HG02798 (cell line): Measurements from ENCODE around the gene ENO3.
"Not testable (repeated sequence)": the region's sequence is repeated elsewhere in the genome, so short reads cannot be mapped to it uniquely, and the experiment has no call there.

Experiments
- ATAC-seq: cut with Tn5 transposase; IDR thresholded peaks from one replicate; pipeline ENCODE4 v1.9.1; 2021; ENCODE audit warnings: mild to moderate bottlenecking; ENCODE audit not compliant: unreplicated experiment, poor library complexity

ENO3 gene

GRCh38 chr17:4950746-4951204 is at the start of gene ENO3:
TSS of gene ENO3 (plus strand) at chr17:4951119. CDS start at chr17:4951830, 711 bp downstream.
- ATAC-seq: no peak

GRCh38 chr17:4901648-4902344 is 49.1 kb upstream of the ENO3 start:
- no peak for ATAC-seq

- no peak for ATAC-seq
These were observed 48.4 kb upstream of the ENO3 start for GRCh38 chr17:4902540-4902939.

- no peak for ATAC-seq
These were observed 47.7 kb upstream of the ENO3 start, which contains the start of gene CHRNE for GRCh38 chr17:4903051-4903818. TSS of gene CHRNE (minus strand) at chr17:4903098. CDS start at chr17:4903063, 35 bp downstream.

- not testable (repeated sequence) for ATAC-seq
These were observed 44.3 kb upstream of the ENO3 start for GRCh38 chr17:4906642-4907041.

GRCh38 chr17:4908301-4908700 is 42.6 kb upstream of the ENO3 start:
- ATAC-seq: no peak

DNA sequence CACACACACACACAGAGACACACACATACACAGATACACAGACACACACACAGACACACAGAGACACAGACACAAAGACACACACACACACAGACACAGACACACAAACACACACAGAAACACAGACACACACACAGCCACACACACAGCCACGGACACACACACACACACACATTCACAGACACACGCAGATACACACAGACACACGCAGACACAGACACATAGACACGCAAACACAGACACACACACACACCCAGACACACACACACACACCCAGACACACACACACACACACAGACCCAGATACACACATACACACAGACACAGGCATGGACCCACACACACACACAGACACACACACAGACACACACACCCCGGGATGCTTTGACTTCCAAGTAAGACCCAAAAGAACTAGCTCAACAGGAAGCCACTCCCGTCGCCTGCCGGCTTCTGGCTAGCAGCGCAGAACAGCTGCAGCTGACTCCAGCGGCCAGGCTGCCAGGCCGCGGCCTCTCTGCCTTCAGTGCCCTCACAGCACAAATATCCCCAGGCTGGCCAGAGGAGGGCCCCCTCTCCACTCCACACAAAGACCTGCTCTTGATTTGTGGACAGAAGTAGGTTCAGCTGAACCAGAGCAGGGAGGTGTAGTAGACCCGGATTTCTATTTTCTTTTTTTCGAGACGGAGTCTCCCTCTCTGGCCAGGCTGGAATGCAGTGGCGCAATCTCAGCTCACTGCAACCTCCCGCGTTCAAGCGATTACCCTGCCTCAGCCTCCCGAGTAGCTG is 42.0 kb upstream of the ENO3 start:
- ATAC-seq: no peak

- no peak for ATAC-seq
These were observed 36.9 kb upstream of the ENO3 start for GRCh38 chr17:4913994-4914393.

GRCh38 chr17:4914551-4914950 is 36.4 kb upstream of the ENO3 start:
- not testable (repeated sequence) for ATAC-seq

DNA sequence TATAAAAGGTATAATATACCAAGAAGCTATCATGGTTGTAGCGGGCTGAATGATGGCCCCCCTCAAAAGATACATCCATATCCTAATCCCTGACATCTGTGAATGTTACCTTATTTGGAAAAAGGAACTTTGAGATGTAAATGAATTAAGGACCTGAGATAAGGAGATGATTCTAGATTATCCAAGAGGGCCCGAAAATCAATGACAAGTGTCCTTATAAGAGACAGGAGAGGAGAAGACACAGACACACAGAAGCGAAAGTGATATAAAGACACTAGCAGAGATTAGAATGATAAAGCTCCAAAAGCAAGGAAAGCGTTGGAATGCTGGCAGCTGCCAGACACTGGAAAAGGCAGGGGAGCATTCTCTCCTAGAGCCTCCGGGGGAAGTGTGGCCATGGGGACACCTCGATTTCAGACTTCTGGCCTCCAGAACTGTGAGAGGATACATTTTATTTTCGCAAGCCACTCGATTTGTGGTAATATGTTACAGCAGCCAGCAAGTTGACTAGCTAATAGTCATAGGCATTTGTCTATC is 31.3 kb upstream of the ENO3 start:
- ATAC-seq: no peak

DNA sequence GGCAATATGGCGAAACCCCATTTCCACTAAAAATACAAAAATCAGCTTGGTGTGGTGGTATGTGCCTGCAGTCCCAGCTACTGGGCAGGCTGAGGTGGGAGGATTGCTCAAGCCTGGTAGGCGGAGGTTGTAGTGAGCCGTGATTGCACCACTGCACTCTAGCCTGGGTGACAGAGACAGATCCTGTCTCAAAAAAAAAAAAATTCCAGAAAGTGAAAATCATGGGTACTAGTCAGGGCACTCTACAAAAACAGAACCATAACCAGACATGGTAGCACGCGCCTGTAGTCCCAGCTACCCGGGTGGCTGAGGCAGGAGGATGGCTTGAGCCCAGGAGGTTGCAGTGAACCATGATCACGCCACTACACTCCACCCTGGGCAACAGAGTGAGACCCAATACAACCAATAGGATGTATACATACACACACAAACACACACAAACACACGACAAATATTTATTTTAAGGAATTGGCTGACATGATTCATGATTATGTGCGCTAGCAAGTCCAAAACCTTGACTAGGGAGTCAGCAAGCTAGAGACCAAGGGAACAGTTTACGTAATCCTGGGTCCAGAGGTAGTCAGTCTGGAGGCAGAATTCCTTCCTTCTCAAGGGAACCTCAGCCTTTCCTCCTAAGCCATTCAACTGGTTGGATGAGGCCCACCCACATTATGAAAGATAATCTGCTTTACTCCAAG is 30.4 kb upstream of the ENO3 start:
- no peak for ATAC-seq

- no peak for ATAC-seq
These were observed 29.6 kb upstream of the ENO3 start for GRCh38 chr17:4921320-4921719.

DNA sequence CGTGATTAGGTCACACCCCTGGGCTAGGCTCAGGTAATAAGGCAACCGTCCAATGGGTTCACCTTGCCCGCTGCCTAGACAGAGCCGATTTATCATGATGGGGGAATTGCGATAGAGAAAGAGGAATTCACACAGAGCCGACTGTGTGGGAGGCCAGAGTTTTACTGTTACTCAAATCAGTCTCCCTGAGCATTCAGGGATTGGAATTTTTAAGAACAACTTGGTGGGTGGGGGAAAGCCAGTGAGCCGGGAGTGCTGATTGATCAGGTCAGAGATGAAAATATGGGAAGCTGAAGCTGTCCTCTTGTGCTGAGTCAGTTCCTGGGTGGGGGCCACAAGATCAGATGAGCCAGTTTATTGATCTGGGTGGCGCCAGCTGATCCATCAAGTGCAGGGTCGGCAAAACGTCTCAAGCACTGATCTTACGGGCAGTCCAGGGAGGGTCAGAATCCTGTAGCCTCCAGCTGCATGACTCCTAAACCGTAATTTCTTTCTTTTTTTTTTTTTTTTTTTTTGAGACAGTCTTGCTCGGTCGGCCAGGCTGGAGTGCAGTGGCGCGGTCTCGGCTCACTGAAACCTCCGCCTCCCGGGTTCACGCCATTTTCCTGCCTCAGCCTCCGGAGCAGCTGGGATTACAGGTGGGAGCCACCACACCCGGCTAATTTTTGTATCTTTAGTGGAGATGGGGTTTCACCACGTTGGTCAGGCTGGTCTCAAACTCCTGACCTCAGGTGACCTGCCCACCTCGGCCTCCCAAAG is 24.2 kb upstream of the ENO3 start:
- ATAC-seq: not testable (repeated sequence)

DNA sequence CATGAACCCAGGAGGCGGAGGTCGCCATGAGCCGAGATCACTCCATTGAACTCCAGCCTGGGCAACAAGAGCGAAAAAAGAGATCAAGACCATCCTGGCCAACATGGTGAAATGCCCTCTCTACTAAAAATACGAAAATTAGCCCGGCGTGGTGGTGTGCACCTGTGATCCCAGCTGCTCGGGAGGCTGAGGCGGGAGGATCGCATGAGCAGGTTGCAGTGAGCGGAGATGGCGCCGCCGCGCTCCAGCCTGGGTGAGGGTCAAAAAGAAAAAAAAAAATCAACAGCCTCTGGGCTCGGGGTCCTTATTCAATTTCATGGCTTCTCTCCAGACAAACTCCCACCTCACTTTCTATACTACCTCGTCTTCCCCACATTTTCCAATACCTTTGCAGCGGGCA is 22.0 kb upstream of the ENO3 start:
- no peak for ATAC-seq

GRCh38 chr17:4931963-4932362 is 19.0 kb upstream of the ENO3 start, which contains the start of gene GP1BA:
TSS of gene GP1BA (plus strand) at chr17:4932277. CDS start at chr17:4932605, 328 bp downstream.
- no peak for ATAC-seq

GRCh38 chr17:4932756-4933155 is 18.2 kb upstream of the ENO3 start:
- no peak for ATAC-seq

DNA sequence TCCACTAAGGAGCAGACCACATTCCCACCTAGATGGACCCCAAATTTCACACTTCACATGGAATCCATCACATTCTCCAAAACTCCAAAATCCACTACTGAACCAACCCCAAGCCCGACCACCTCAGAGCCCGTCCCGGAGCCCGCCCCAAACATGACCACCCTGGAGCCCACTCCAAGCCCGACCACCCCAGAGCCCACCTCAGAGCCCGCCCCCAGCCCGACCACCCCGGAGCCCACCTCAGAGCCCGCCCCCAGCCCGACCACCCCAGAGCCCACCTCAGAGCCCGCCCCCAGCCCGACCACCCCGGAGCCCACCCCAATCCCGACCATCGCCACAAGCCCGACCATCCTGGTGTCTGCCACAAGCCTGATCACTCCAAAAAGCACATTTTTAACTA is 17.3 kb upstream of the ENO3 start:
- no peak for ATAC-seq

DNA sequence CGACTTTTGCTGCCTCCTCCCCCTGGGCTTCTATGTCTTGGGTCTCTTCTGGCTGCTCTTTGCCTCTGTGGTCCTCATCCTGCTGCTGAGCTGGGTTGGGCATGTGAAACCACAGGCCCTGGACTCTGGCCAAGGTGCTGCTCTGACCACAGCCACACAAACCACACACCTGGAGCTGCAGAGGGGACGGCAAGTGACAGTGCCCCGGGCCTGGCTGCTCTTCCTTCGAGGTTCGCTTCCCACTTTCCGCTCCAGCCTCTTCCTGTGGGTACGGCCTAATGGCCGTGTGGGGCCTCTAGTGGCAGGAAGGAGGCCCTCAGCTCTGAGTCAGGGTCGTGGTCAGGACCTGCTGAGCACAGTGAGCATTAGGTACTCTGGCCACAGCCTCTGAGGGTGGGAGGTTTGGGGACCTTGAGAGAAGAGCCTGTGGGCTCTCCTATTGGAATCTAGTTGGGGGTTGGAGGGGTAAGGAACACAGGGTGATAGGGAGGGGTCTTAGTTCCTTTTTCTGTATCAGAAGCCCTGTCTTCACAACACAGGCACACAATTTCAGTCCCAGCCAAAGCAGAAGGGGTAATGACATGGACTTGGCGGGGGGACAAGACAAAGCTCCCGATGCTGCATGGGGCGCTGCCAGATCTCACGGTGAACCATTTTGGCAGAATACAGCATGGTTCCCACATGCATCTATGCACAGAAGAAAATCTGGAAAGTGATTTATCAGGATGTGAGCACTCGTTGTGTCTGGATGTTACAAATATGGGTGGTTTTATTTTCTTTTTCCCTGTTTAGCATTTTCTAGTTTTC is 16.5 kb upstream of the ENO3 start:
- peak; percentile 47 for ATAC-seq
